H1 (cell line): ENCODE measurements around the gene CCDC182. TPM values are rescaled to one million over a fixed set of nuclear protein-coding genes. Genes with fewer than 3 reads are reported as not detected.

Experiments
- CTCF ChIA-PET: fragments of 300-600 bp; sonication (Branson Sonifier 250); formaldehyde crosslinking; loops from one replicate; lab custom pipeline; 2021; ENCODE audit not compliant: partially characterized antibody; lab: Charles Lee
- POLR2A ChIA-PET: fragments of 300-600 bp; sonication (Branson Sonifier 250); formaldehyde crosslinking; loops from one replicate; lab custom pipeline; 2021; ENCODE audit warnings: inconsistent platforms; ENCODE audit not compliant: partially characterized antibody; lab: Charles Lee
- DNase-seq, 2 experiments: peaks; one replicate each; pipeline versions ENCODE4 v3.0.0 to v3.0.0-alpha.2; 2010 to 2022; ENCODE audit warnings: low spot score in 2 of 2, low read depth in 1 of 2, mixed read lengths in 1 of 2
- FAIRE-seq: peaks from 2 replicates; lab custom pipeline; 2011; peaks lifted over from hg19 to GRCh38; lab: Jason Lieb, UNC
- H2AFZ ChIP-seq: 2 replicates; pipeline ENCODE4 v1.8.1; 2012; ENCODE audit warnings: low read length, inconsistent platforms
- H2AK5ac ChIP-seq: 2 replicates; pipeline ENCODE4 v1.6.1; 2013; ENCODE audit warnings: low read depth, low read length
- H2BK120ac ChIP-seq: replicated peaks from 2 replicates; pipeline ENCODE3; 2013; ENCODE audit warnings: low read depth, low read length, inconsistent platforms
- H2BK12ac ChIP-seq: 2 replicates; pipeline ENCODE4 v1.6.1; 2013; ENCODE audit warnings: low read depth, low read length
- H2BK15ac ChIP-seq: 2 replicates; pipeline ENCODE4 v1.6.1; 2013; ENCODE audit warnings: low read length
- H2BK20ac ChIP-seq: 2 replicates; pipeline ENCODE4 v1.6.1; 2013; ENCODE audit warnings: low read length
- H2BK5ac ChIP-seq: 2 replicates; pipeline ENCODE4 v1.6.1; 2013; ENCODE audit warnings: low read depth, low read length
- H3K14ac ChIP-seq: 2 replicates; pipeline ENCODE4 v1.6.1; 2013; ENCODE audit warnings: inconsistent platforms; ENCODE audit not compliant: insufficient read length
- H3K18ac ChIP-seq: 2 replicates; pipeline ENCODE4 v1.6.1; 2013; ENCODE audit warnings: low read length; ENCODE audit errors: extremely low read depth
- H3K23ac ChIP-seq: 2 replicates; pipeline ENCODE4 v1.6.1; 2013; ENCODE audit warnings: inconsistent platforms; ENCODE audit not compliant: insufficient read length
- H3K23me2 ChIP-seq: 2 replicates; pipeline ENCODE4 v1.6.1; 2013; ENCODE audit warnings: low read depth, low read length
- H3K27ac ChIP-seq: 2 replicates; pipeline ENCODE4 v1.6.1; 2011; ENCODE audit warnings: low read depth, low read length, inconsistent platforms
- H3K27me3 ChIP-seq, 4 experiments: replicated peaks in 1 of 4; 1 replicate in 1 of 4; 2 replicates in 3 of 4; pipeline versions ENCODE4 v1.6.1 to v1.8.1; 2011 to 2013; ENCODE audit warnings: low read length in 3 of 4, mild to moderate bottlenecking in 3 of 4, inconsistent platforms in 2 of 4, mixed read lengths in 2 of 4, moderate library complexity in 1 of 4; ENCODE audit not compliant: control insufficient read depth in 3 of 4, insufficient read depth in 3 of 4; ENCODE audit errors: extremely low read depth in 1 of 4
- H3K36me3 ChIP-seq, 4 experiments: 2 replicates each; pipeline versions ENCODE4 v1.6.1 to v1.8.1; 2011 to 2013; ENCODE audit warnings: mild to moderate bottlenecking in 4 of 4, low read length in 3 of 4, moderate library complexity in 2 of 4, control low read depth in 1 of 4, inconsistent platforms in 1 of 4; ENCODE audit not compliant: insufficient read depth in 4 of 4, control insufficient read depth in 2 of 4
- H3K4ac ChIP-seq: replicated peaks from 2 replicates; pipeline ENCODE3; 2013; ENCODE audit warnings: low read length, low read depth, mixed read lengths, inconsistent platforms; ENCODE audit not compliant: insufficient read length
- H3K4me1 ChIP-seq, 4 experiments: replicated peaks in 1 of 4; 1 replicate in 1 of 4; 2 replicates in 3 of 4; pipeline versions ENCODE4 v1.6.1 to v1.8.1; 2011 to 2013; ENCODE audit warnings: low read length in 3 of 4, inconsistent platforms in 2 of 4, mixed read lengths in 1 of 4; ENCODE audit not compliant: insufficient read depth in 4 of 4, control insufficient read depth in 3 of 4
- H3K4me2 ChIP-seq, 2 experiments: 2 replicates each; pipeline versions ENCODE4 v1.6.1 to v1.8.1; 2011 to 2013; ENCODE audit warnings: low read depth in 2 of 2, low read length in 2 of 2, control low read depth in 1 of 2, inconsistent platforms in 1 of 2, mild to moderate bottlenecking in 1 of 2; ENCODE audit not compliant: insufficient read depth in 1 of 2
- H3K4me3 ChIP-seq, 4 experiments: fragments of 200-600, 300-600 bp in 1 of 4; sonication (generic), shearing (Covaris generic), sonication (Bioruptor Twin) in 1 of 4; 2 replicates each; pipeline versions ENCODE4 v1.5.1 to v1.8.1; 2011 to 2016; ENCODE audit warnings: low read length in 4 of 4, low read depth in 3 of 4, control low read depth in 2 of 4, inconsistent platforms in 2 of 4, mild to moderate bottlenecking in 2 of 4, mixed read lengths in 1 of 4, moderate library complexity in 1 of 4; ENCODE audit not compliant: insufficient read depth in 2 of 4; ENCODE audit errors: extremely low read depth in 1 of 4
- H3K56ac ChIP-seq: replicated peaks from 2 replicates; pipeline ENCODE3; 2013; ENCODE audit warnings: low read depth, mild to moderate bottlenecking, mixed read lengths, low read length, inconsistent platforms; ENCODE audit not compliant: insufficient read length
- H3K79me1 ChIP-seq: 2 replicates; pipeline ENCODE4 v1.6.1; 2013; ENCODE audit warnings: low read depth, low read length, control low read depth
- H3K79me2 ChIP-seq, 2 experiments: 2 replicates each; pipeline versions ENCODE4 v1.6.1 to v1.8.1; 2012 to 2013; ENCODE audit warnings: low read length in 2 of 2, mild to moderate bottlenecking in 2 of 2, inconsistent platforms in 1 of 2; ENCODE audit not compliant: insufficient read depth in 2 of 2, control insufficient read depth in 1 of 2
- H3K9ac ChIP-seq, 4 experiments: replicated peaks in 1 of 4; 1 replicate in 1 of 4; 2 replicates in 3 of 4; pipeline versions ENCODE4 v1.6.1 to v1.8.1; 2011 to 2013; ENCODE audit warnings: low read depth in 3 of 4, low read length in 3 of 4, control low read depth in 2 of 4, mild to moderate bottlenecking in 2 of 4, moderate library complexity in 2 of 4, inconsistent platforms in 1 of 4; ENCODE audit errors: extremely low read depth in 1 of 4
- H3K9me3 ChIP-seq, 2 experiments: 2 replicates each; pipeline versions ENCODE4 v1.6.1 to v1.8.1; 2012 to 2013; ENCODE audit warnings: mild to moderate bottlenecking in 2 of 2, moderate library complexity in 2 of 2, control low read depth in 1 of 2, inconsistent platforms in 1 of 2, low read depth in 1 of 2, low read length in 1 of 2, mixed read lengths in 1 of 2; ENCODE audit not compliant: insufficient read depth in 2 of 2
- H4K20me1 ChIP-seq, 2 experiments: replicated peaks in 1 of 2; 2 replicates each; pipeline versions ENCODE3 to v1.8.1; 2011 to 2013; ENCODE audit warnings: inconsistent platforms in 2 of 2, low read length in 2 of 2, mild to moderate bottlenecking in 1 of 2; ENCODE audit not compliant: insufficient read depth in 2 of 2, control insufficient read depth in 1 of 2
- H4K5ac ChIP-seq: 2 replicates; pipeline ENCODE4 v1.6.1; 2013; ENCODE audit warnings: low read length, low read depth, mixed read lengths, inconsistent platforms; ENCODE audit not compliant: insufficient read length
- H4K8ac ChIP-seq: 2 replicates; pipeline ENCODE4 v1.8.0; 2013; ENCODE audit warnings: mild to moderate bottlenecking, moderate library complexity, low read length, inconsistent platforms; ENCODE audit not compliant: insufficient read depth; ENCODE audit errors: extremely low read depth
- H4K91ac ChIP-seq: replicated peaks from 2 replicates; pipeline ENCODE3; 2013; ENCODE audit warnings: low read length, mixed read lengths, inconsistent platforms; ENCODE audit not compliant: insufficient read length
- CTCF ChIP-seq, 3 experiments: IDR thresholded peaks; 1 replicate in 2 of 3; 2 replicates in 1 of 3; pipeline versions ENCODE4 v1.5.1 to v1.6.1; 2011; ENCODE audit warnings: low read length in 3 of 3, mild to moderate bottlenecking in 3 of 3, inconsistent platforms in 2 of 3, low read depth in 1 of 3, moderate library complexity in 1 of 3; ENCODE audit not compliant: insufficient read depth in 1 of 3; ENCODE audit errors: control extremely low read depth in 1 of 3
- FOSL1 ChIP-seq: IDR thresholded peaks from 2 replicates; pipeline ENCODE4 v1.6.1; 2011; ENCODE audit warnings: mild to moderate bottlenecking, low read depth, low read length, moderate library complexity; ENCODE audit not compliant: insufficient read depth
- GABPA ChIP-seq: IDR thresholded peaks from 2 replicates; pipeline ENCODE4 v1.6.1; 2011; ENCODE audit warnings: mild to moderate bottlenecking, low read length, moderate library complexity, borderline replicate concordance; ENCODE audit not compliant: insufficient read depth
- MAX ChIP-seq: IDR thresholded peaks from 2 replicates; pipeline ENCODE4 v1.6.1; 2012; ENCODE audit warnings: inconsistent platforms
- RNF2 ChIP-seq: fragments of 200-900, 300-1000 bp; sonication (generic); IDR thresholded peaks from 2 replicates; pipeline ENCODE4 v1.7.1; 2016; ENCODE audit warnings: borderline replicate concordance, low read depth, mild to moderate bottlenecking, antibody characterized with exemption, low read length; ENCODE audit not compliant: poor library complexity, severe bottlenecking; ENCODE audit errors: missing control alignments
- SIN3A ChIP-seq, 2 experiments: IDR thresholded peaks in 1 of 2; conservative IDR thresholded peaks in 1 of 2; 2 replicates each; pipeline ENCODE4 v1.6.1; 2011 to 2012; ENCODE audit warnings: low read length in 2 of 2, improper control_type of control experiment in 1 of 2, low read depth in 1 of 2, mild to moderate bottlenecking in 1 of 2
- SIRT6 ChIP-seq: IDR thresholded peaks from one replicate; pipeline ENCODE4 v1.7.1; 2012; ENCODE audit warnings: low read length, inconsistent platforms
- TAF1 ChIP-seq: IDR thresholded peaks from 2 replicates; pipeline ENCODE4 v1.6.1; 2011; ENCODE audit warnings: mild to moderate bottlenecking, low read depth, low read length
- TCF12 ChIP-seq: IDR thresholded peaks from 2 replicates; pipeline ENCODE4 v1.6.1; 2011; ENCODE audit warnings: low read depth, mild to moderate bottlenecking, low read length
- TEAD4 ChIP-seq: IDR thresholded peaks from 2 replicates; pipeline ENCODE4 v1.6.1; 2012; ENCODE audit warnings: low read depth, low read length, inconsistent platforms, mixed read lengths
- WGBS, 2 experiments: shearing (Covaris generic) in 1 of 2; methylation state at CpG; one replicate each; pipeline versions ENCODE4 v1.1.6 to v1.1.7; 2013 to 2015; ENCODE audit warnings: low lambda C conversion rate in 2 of 2, mixed read lengths in 2 of 2, inconsistent platforms in 1 of 2, low coverage in 1 of 2, missing lambda C conversion rate in 1 of 2; ENCODE audit not compliant: insufficient replicate concordance in 2 of 2, insufficient coverage in 1 of 2, insufficient read length in 1 of 2; ENCODE audit errors: extremely low coverage in 1 of 2, missing lambda C conversion rate in 1 of 2; 5-methylcytosine and 5-hydroxymethylcytosine counted together
- polyA plus RNA-seq, 7 experiments: library from polyadenylated mRNA; depleted of rRNA in 3 of 7; stranded (reverse) in 5 of 7; unstranded in 2 of 7; fragments of >200 nt in 5 of 7; fragments of 200-250 nt in 2 of 7; gene quantifications; 1 replicate in 5 of 7; 2 replicates in 1 of 7; 4 replicates in 1 of 7; pipeline versions ENCODE4 v1.2.1 to v1.2.3, GENCODE V29; 2011 to 2013; ENCODE audit warnings: missing spikeins in 2 of 7, mixed read lengths in 2 of 7
- total RNA-seq: library from RNA; stranded (reverse); fragmentation: NEBNext Ultra II Directional; extraction: Animal tissue kit (Norgen Biotek cat#: 25700); gene quantifications from 2 replicates; pipeline ENCODE4 v1.2.1, GENCODE V29; 2021

Gene CCDC182
- total and polyA plus RNA-seq, 2 of the 8 experiments (the other 6 are each of a cell fraction or from before 2014, with no cell fraction given): not detected

GRCh38 chr17:57699751-57700219, 45.3 kb downstream of the CCDC182 start:
- Histone ChIP-seq H3K4me2 (no peak overlapping the region), H3K36me3 (no peaks in the 10 kb centered on the region), H3K9me3 (0 out of 4 replicates have a peak, but pooled peaks cover 0 to 2% of the 10 kb centered on the region in 2 experiments), H3K79me2 (no peaks in the 10 kb centered on the region), H2AK5ac (no peak overlapping the region), H2AFZ (no peak overlapping the region), H3K23ac (no peak overlapping the region), H3K27me3 (no peaks in the 10 kb centered on the region), H4K91ac (no peak overlapping the region), H2BK20ac (no peak overlapping the region), H3K18ac (no peak overlapping the region), H3K4me3 (no peak overlapping the region), H2BK5ac (no peak overlapping the region), H2BK120ac (no peak overlapping the region), H2BK15ac (no peak overlapping the region), H3K23me2 (0 out of 2 replicates have a peak, but pooled peaks cover 3% of the 10 kb centered on the region), H3K4me1 (peaks cover 0 to 6% (median 0%) of the 10 kb centered on the region in 4 experiments; a peak in 1 of 7 replicates), H3K79me1 (no peaks in the 10 kb centered on the region), H3K27ac (no peak overlapping the region), H3K9ac (no peak overlapping the region), H4K20me1 (no peaks in the 10 kb centered on the region), H2BK12ac (no peak overlapping the region), H4K8ac (no peak overlapping the region), H3K4ac (no peak overlapping the region), H3K14ac (no peak overlapping the region), H3K56ac (no peak overlapping the region), H4K5ac (no peak overlapping the region)
- no peak for FAIRE-seq
- 93% methylated on average over 9 of the region's 9 CpGs; no CpG with 5 or more reads in 1 of the 2 experiments for WGBS, 2 experiments
- ChIA-PET CTCF (interaction anchor here (1.8 kb wide), 1 partner anchor 9 kb away, joined by 4 read pairs; no protein-coding TSS in a partner anchor), POLR2A (no interaction called here)
- DNase-seq: peak in 1 of 2 experiments; percentile 14
- TF ChIP-seq CTCF (IDR thresholded peaks at IDR 0.05; ENCODE audit: control extremely low read depth in 1 of 3, insufficient read depth in 1 of 3, low read depth in 1 of 3, low read length in 3 of 3): no peak
- TF ChIP-seq RNF2: no peak
- TF ChIP-seq TAF1: no peak
- TF ChIP-seq FOSL1: no peak
- TF ChIP-seq SIN3A (conservative IDR thresholded peaks at IDR 0.05 in 1 of 2, IDR thresholded peaks at IDR 0.05 in 1 of 2; ENCODE audit: low read depth in 1 of 2, low read length in 2 of 2): no peak
- TF ChIP-seq MAX: no peak
- TF ChIP-seq TCF12: no peak
- TF ChIP-seq SIRT6: no peak
- TF ChIP-seq GABPA: no peak
- no peak for TF ChIP-seq TEAD4
